GM04503 (cell line): ENCODE data around the gene OR2H1.

Experiments used
- DNase-seq: peaks from one replicate; pipeline ENCODE4 v3.0.0-alpha.2; 2012; ENCODE audit warnings: low read depth

The OR2H1 gene

GRCh38 chr6:29510746-29511300, 53.9 kb downstream of the OR2H1 start:
- no peak for DNase-seq
